Vagina (tissue), 2 donors: Measurements from ENCODE around the gene PPIL4. TPM values are rescaled to one million over a fixed set of nuclear protein-coding genes. Genes with fewer than 3 reads are reported as not detected.

ENCODE experiments used
- DNase-seq, 2 donors: peaks; one replicate each; pipeline ENCODE4 v3.0.0-alpha.2; 2017; ENCODE audit errors: extremely low spot score in 2 of 2
- H3K27ac ChIP-seq: fragments of 200-600 bp; sonication (generic); one replicate; pipeline ENCODE4 v1.5.1; 2019
- H3K27me3 ChIP-seq: fragments of 200-600 bp; sonication (generic); one replicate; pipeline ENCODE4 v1.5.1; 2019
- H3K36me3 ChIP-seq, 2 donors: fragments of 200-600 bp; sonication (generic); one replicate each; pipeline ENCODE4 v1.5.1; 2017 to 2019
- H3K4me1 ChIP-seq: fragments of 200-600 bp; sonication (generic); one replicate; pipeline ENCODE4 v1.5.1; 2019
- H3K4me3 ChIP-seq, 2 donors: fragments of 200-600 bp; sonication (generic); 1 replicate in 1 of 2; 2 replicates in 1 of 2; pipeline ENCODE4 v1.5.1; 2016 to 2019
- H3K9me3 ChIP-seq: fragments of 200-600 bp; sonication (generic); one replicate; pipeline ENCODE4 v1.5.1; 2019
- POLR2A ChIP-seq, 2 donors: fragments of 450-650 bp; IDR thresholded peaks; one replicate each; pipeline ENCODE4 v1.6.1; 2017; ENCODE audit warnings: antibody characterized with exemption in 2 of 2, mild to moderate bottlenecking in 2 of 2, moderate library complexity in 2 of 2
- POLR2AphosphoS5 ChIP-seq, 2 donors: sonication (generic); formaldehyde crosslinking; IDR thresholded peaks; one replicate each; pipeline ENCODE4 v1.9.0; 2017; ENCODE audit warnings: antibody characterized with exemption in 2 of 2, mild to moderate bottlenecking in 2 of 2, low read depth in 1 of 2; ENCODE audit not compliant: insufficient read depth in 1 of 2
- intact Hi-C: fragments of 100-400 bp; cut with DNase I; formaldehyde crosslinking; loops from one replicate; pipeline ENCODE4 v1.15.1; 2023
- total RNA-seq: library from RNA; depleted of rRNA; stranded (reverse); fragments of >200 nt; gene quantifications from one replicate; pipeline ENCODE4 v1.2.3, GENCODE V29; 2016
- TF ChIP-seq, protein P1 (sequence below), 3 experiments: fragments of 450-650 bp in 2 of 3; fragments of 200-600 bp in 1 of 3; sonication (generic) in 1 of 3; IDR thresholded peaks; one replicate each; pipeline ENCODE4 v1.5.1; 2017 to 2019; ENCODE audit warnings: antibody characterized with exemption in 3 of 3, mild to moderate bottlenecking in 2 of 3, moderate library complexity in 2 of 3

Gene PPIL4
- total RNA-seq, 1 donor from 2014 or later: 20.1 TPM

DNA sequence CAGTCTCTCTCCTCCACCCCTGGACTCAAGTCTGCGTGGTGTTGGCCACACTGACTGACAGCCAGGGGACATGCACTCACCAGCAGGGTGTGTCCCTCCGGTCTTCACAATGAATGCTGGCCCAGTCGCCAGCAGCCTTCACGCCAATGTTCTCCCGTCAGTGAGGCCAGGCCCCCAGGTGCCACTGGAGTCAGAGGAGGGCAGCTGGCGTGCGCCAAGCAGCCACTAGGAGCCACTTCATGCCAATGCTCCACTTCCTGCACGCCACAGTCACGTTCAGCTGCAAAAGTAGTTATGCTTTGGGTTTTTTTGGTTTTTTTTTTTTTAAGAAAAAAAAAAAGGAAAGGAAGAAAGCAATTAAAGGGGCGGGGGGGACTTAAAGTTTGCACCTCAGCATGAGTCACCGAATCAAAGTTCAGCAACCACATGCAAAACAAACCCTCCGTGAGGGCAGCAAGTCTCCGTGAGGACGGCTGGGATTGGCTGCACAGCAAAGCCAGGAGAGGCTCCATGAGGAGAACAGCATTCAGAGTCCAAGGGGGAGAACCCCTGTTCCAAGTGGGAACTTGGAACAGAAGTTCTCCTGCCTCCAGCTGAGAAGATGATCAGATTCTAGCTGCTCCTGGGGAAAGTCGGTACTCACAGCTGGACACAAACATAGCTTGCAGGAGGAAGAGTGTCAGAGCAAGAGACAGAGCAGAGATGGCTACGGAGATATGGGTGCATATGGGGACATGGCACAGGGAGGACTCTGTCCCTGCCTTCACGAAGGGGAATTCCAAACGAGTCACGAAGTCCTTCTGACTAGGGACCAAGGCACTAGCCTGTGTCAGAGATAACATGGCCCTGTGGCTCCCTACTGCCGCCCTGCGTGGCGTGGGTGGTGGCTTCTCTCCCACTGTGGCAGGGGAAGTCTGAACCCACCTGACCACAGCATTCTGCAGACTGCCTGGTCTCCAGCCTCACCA, 60.8 kb downstream of the PPIL4 start, which contains the start of gene ZC3H12D:
Gene ZC3H12D (minus strand): TSS at position 282 of the 968 bp plus-strand sequence. CDS start 10,471 bp downstream, outside the sequence.
- peak within 1 kb of the TSS in 1 of 2 donors; percentile 17 for H3K4me3 ChIP-seq
- intact Hi-C loops: no loop called here
- H3K27ac ChIP-seq: peak within 1 kb of the TSS; percentile 20
- DNase-seq: no peak
- no peaks in the 10 kb centered on the region for H3K36me3 ChIP-seq
- H3K4me1 ChIP-seq: peaks cover 17% of the 10 kb centered on the region
- TF ChIP-seq, protein P1, sequence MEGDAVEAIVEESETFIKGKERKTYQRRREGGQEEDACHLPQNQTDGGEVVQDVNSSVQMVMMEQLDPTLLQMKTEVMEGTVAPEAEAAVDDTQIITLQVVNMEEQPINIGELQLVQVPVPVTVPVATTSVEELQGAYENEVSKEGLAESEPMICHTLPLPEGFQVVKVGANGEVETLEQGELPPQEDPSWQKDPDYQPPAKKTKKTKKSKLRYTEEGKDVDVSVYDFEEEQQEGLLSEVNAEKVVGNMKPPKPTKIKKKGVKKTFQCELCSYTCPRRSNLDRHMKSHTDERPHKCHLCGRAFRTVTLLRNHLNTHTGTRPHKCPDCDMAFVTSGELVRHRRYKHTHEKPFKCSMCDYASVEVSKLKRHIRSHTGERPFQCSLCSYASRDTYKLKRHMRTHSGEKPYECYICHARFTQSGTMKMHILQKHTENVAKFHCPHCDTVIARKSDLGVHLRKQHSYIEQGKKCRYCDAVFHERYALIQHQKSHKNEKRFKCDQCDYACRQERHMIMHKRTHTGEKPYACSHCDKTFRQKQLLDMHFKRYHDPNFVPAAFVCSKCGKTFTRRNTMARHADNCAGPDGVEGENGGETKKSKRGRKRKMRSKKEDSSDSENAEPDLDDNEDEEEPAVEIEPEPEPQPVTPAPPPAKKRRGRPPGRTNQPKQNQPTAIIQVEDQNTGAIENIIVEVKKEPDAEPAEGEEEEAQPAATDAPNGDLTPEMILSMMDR (IDR thresholded peaks at IDR 0.05): no peak
- TF ChIP-seq POLR2A (IDR thresholded peaks at IDR 0.05) (no peak), POLR2AphosphoS5 (IDR thresholded peaks at IDR 0.05; ENCODE audit: insufficient read depth in 1 of 2, low read depth in 1 of 2) (peak in 1 of 2 donors; percentile 25)
- no peaks in the 10 kb centered on the region for H3K9me3 ChIP-seq
- H3K27me3 ChIP-seq: no peaks in the 10 kb centered on the region

DNA sequence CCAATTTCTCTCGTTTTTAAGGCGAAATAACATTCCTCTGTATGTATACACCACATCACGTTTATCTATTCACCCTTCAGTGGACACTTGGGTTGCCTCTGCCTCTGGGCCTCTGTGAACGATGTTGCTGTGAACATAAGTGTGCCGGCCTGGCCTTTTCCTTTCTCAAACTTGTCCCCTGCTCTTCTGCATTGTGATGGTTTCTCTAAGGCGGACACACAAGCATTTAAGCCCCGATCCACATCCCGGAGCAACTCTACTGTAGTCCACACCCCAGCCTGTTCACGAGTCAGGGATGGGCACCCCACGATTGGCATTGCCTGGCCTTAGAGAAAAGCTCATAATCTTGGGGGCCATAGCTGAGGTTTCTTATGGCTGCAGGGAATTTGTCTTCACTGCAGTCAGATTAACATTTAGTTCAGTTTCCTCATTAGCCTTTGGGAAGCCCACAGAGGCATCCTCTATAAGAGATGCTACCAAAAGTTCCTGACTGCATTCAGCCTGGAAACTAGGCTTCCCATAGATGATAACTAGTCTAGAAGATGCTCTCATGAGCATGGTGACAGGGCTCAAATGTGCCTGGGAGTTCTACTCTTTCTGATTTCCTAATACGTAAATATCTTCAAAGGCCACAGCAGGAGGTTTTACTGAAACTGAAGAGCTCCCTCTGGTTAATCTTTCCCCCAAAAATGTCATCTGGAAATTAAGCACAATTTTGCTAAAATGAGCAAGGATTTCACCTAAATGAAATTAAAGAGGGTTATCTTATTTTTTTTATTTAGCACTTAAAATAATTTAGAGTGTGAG, 61.8 kb downstream of the PPIL4 start:
- TF ChIP-seq, protein P1 (IDR thresholded peaks at IDR 0.05): no peak
- TF ChIP-seq POLR2A (IDR thresholded peaks at IDR 0.05): no peak
- intact Hi-C loops: no loop called here
- peak overlapping the region; percentile 37 for H3K27ac ChIP-seq
- H3K4me3 ChIP-seq: peak overlapping the region in 1 of 2 donors; percentile 17
- peaks cover 17% of the 10 kb centered on the region for H3K4me1 ChIP-seq
- H3K36me3 ChIP-seq: no peaks in the 10 kb centered on the region
- H3K27me3 ChIP-seq: no peaks in the 10 kb centered on the region
- H3K9me3 ChIP-seq: no peaks in the 10 kb centered on the region
- no peak for DNase-seq

DNA sequence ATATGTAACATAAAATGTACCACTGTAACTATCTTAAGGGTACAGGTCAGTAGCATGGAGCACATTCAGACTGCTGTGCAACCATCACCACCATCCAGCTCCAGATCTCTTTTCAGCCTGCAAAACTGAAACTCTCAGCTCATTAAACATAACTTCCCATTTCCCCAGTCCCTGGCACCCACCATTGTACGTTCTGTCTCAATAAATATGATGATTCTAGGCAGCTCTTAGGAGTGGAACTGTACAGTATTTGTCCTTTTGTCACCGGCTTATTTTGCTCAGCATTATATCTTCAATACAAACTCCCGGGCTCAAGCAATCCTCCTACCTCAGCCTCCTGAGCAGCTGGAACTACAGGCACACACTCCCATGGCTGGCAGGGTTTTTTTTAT, 62.5 kb downstream of the PPIL4 start:
- H3K9me3 ChIP-seq: no peaks in the 10 kb centered on the region
- peaks cover 17% of the 10 kb centered on the region for H3K4me1 ChIP-seq
- intact Hi-C loops: no loop called here
- H3K36me3 ChIP-seq: no peaks in the 10 kb centered on the region
- DNase-seq: no peak
- TF ChIP-seq POLR2A (IDR thresholded peaks at IDR 0.05): no peak
- no peak for TF ChIP-seq POLR2AphosphoS5 (IDR thresholded peaks at IDR 0.05; ENCODE audit: insufficient read depth in 1 of 2, low read depth in 1 of 2)
- TF ChIP-seq, protein P1 (IDR thresholded peaks at IDR 0.05): no peak
- peak overlapping the region; percentile 37 for H3K27ac ChIP-seq
- H3K27me3 ChIP-seq: no peaks in the 10 kb centered on the region
- H3K4me3 ChIP-seq: no peak overlapping the region

DNA sequence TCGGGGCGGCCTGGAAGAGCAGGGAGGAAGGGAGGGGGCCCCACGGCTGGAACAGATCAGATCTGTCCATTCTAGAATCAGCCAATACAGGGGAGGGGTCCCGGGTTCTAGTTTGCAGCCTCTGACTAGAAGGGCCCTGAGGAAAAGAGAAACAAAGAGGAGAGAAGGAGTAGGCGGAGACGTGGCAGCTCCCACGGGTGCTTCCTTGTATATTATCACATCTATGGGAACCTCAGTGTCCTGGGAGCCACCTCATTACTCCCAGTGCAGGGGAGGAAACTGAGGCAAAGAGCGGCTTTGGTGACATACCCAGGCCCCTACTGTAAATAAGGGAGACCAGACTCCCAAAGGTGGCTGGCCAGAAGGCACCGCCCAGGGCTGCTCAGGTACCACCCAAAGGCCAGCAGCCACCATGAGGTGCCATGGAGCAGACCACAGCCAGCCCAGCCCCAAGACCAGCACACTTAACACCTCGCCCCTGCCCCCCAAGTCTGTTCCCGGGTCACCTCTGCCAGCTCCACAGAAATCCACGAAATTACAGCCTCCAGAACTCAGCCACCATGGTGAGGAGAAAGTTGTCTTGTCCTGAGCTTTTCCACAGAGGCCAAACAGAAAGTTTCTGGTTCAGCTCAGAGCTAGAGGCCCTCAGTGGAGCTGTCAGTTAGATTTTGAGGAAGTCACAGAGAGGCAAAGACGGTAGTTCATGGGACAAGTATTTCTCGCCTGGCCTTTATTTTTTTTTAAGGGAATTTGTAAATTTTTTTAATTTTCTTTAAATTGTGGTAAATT, 63.1 kb downstream of the PPIL4 start:
- DNase-seq: no peak
- intact Hi-C loops: no loop called here
- peak overlapping the region; percentile 32 to 35 for H3K4me3 ChIP-seq
- no peaks in the 10 kb centered on the region for H3K27me3 ChIP-seq
- H3K36me3 ChIP-seq: no peaks in the 10 kb centered on the region
- no peaks in the 10 kb centered on the region for H3K9me3 ChIP-seq
- TF ChIP-seq, protein P1 (IDR thresholded peaks at IDR 0.05): no peak
- TF ChIP-seq POLR2A (IDR thresholded peaks at IDR 0.05): no peak
- no peak for TF ChIP-seq POLR2AphosphoS5 (IDR thresholded peaks at IDR 0.05; ENCODE audit: insufficient read depth in 1 of 2, low read depth in 1 of 2)
- peaks cover 17% of the 10 kb centered on the region for H3K4me1 ChIP-seq
- peak overlapping the region; percentile 37 for H3K27ac ChIP-seq
